CD4-positive, alpha-beta T cell treated with Interferon alpha-2 for 1 hour (primary cell): ENCODE measurements around the gene HS1BP3.

Source experiments
- DNase-seq, 2 donors: peaks; one replicate each; pipeline ENCODE4 v3.0.0-alpha.2; 2020 to 2022

Gene HS1BP3

GRCh38 chr2:20615466-20616241 lies 35.2 kb downstream of the HS1BP3 start:
- no peak for DNase-seq

DNA sequence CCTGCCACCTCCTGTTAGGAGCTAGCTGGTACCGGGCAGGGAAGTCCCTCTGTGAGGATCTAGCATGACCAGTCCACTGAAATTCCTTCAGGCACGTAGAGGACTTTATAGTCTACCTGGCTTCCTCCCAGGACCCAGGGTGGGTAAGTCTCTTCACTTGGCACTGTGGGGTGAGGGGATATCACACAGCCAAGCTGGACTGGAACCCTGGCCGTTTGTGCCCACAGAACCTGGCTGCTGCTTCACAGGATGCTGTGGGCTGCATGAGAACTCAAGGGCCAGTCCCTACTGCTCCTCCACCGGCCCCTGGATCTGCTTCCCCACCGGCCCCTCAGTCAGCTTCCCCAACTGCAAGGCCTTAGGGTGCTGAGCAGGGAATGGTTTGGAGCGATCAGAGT lies 35.8 kb downstream of the HS1BP3 start:
- DNase-seq: no peak

- no peak for DNase-seq
Measured at GRCh38 chr2:20614201-20615067, 36.5 kb downstream of the HS1BP3 start.

DNA sequence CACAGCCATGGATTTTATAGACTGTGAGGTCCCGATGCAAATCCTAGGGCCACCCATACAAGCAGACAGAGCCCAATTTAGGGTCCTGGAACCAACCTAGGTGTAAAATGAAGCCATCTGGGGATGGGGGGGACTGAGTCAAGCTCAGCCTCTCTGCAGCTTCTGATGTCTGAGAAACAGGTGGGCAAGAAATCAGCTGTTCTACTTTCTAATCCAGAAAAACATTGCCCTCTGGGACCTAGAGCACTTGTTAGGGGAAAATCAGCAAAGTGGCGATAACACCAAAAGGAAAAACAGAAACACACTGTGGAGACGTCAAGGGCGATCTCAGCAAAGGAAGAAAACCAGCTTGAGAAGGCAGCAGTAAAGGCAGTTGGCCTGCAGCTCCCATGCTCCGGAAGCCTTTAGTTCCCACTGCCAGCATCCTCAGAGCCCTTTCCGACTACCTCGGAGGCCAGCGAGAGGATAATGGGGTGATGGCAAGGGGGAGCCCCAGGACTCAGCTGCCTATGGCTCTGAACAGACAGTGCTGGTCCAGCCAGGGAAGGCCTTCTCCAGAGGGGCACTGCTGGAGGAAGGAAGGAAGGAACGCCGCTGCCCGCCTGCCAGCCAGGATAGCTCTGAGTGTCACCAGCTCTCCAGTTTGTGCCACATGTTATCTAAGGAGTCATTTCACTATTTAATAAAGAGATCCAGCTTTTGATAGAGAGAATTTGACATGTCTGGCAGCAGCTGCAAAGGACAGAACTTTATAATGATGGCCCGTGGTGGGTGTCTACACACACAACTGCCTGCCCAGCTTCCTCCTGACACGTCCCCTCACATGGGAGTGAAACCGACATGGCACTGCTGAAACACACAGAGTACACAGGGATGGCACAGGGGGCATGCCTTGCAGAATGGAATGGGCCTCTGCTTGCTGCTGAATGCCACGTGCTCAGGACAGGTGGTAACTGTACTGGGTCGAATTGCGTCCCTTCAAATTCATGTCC lies 37.7 kb downstream of the HS1BP3 start:
- DNase-seq: no peak

DNA sequence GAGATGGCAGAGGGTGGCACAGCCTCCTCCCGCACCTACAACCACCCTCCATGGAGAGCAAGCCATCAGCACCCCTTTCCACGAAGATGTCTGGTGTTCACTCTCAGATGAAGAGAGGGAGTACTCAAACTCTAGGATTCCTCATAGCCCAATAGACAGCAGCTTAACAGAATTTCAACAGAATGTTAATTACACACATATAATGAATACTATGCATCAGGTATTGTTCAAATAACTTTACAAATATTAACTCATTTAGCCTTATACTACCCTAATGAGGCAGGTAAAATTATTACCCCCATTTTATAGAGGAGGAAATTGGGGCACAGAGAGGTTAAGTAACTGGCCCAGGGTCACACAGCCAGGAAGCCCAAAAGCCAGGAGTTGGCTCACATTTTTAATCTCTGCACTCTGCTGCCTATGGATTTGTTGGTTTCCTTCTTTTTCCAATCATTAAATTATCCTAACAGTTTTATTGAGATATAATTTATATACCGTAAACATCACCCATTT lies 39.0 kb downstream of the HS1BP3 start:
- DNase-seq: no peak

GRCh38 chr2:20611077-20611843 lies 39.6 kb downstream of the HS1BP3 start:
- DNase-seq: no peak

DNA sequence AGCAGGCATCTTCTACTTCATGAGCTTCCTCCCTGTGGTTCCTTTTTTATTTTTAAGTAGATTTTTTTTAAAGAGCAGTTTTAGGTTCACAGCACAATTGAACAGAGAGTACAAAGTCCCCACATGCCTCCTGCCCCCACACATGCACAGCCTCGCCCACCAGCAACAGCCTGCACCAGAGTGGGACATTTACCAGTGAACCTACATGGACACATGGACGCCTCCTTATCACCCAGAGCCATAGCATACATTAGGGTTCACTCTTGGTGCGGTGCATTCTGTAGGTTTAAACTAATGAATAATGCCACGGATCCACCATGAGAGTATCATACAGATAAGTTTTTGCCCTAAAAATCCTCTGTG lies 40.9 kb downstream of the HS1BP3 start:
- DNase-seq: no peak

GRCh38 chr2:20609349-20609994 lies 41.4 kb downstream of the HS1BP3 start:
- DNase-seq: no peak

GRCh38 chr2:20608666-20609348 lies 42.1 kb downstream of the HS1BP3 start:
- no peak for DNase-seq

DNA sequence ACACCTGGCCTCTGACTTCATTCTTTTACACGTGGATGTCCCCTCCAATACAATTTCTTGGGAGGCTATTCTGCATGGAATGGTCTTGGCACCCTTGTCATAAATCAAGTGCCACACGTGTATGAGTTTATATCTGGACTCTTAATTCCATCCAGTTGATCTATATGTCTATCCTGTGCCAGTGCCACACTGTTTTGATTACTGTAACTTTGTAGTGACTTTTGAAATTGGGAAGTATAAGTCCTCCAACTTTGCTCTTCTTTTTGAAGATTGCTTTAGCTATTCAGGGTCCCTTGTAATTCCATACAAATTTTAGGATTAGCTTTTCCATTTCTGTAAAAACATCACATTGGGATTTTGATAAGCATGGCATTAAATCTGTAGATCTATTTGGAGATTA lies 43.5 kb downstream of the HS1BP3 start:
- DNase-seq: no peak

DNA sequence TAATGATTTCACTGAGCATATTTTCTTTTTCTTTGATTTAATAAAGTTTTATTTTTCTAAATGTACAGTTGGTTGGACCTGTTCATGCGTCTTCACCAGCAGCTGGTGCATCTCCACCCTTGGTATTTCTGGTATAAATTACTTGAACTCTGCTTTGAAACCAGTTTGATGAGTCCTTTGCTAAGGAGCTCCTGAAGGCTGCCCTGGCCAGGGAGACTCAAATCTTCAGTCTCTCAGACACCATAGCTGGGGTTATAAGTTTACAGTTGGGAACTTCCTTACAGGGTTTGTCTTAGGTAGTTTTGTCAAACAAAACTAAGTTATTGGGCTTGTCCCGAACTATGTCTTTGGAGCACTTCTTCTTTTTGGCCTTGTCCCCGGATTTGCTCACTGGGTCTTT lies 44.7 kb downstream of the HS1BP3 start:
- DNase-seq: no peak

DNA sequence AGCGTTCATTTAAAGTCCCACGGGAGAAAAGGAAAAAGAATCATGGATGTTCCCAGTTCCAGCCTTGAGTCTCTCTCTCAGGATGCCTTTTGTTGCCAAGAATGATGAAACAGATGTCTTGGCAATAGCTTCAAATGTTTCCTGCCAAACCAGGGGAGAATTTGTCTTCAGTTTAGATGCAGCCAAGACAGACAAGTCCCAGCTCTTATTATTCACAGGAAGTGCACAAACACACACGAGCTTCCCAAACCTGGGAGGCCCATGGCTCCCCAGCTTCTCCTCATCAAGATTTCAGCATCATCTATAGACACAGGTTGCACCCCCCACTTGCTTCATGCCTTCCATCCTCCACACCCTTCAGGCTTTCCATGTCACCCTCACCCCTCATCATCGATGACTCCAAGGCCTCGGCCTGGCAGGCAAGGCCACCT lies 45.9 kb downstream of the HS1BP3 start:
- DNase-seq: no peak

DNA sequence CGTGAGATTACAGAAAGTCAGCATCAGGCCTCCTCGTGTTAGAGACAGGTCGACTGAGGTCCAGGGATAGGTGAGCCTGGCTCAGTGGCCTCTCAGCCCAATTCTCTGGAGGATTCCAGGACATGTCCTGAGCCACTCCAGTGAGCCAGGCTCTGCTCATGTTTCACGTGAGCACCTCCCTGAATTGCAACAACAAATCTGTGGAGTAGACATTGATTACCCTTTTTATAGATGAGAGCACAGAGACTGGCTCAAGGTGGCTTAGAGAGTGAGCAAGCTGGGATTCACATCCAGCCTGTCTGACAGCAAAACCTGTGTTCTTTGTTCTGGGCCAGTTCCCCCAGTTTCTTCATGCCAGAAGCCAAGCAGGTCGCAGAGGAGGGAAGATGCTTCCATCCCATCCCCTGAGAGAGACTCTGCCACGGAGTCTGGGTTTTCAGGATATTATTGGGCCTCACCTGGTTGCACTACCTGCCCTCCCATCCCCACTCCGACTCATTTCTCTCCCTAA lies 46.4 kb downstream of the HS1BP3 start:
- no peak for DNase-seq

GRCh38 chr2:20603791-20604190 lies 47.1 kb downstream of the HS1BP3 start:
- DNase-seq: no peak

DNA sequence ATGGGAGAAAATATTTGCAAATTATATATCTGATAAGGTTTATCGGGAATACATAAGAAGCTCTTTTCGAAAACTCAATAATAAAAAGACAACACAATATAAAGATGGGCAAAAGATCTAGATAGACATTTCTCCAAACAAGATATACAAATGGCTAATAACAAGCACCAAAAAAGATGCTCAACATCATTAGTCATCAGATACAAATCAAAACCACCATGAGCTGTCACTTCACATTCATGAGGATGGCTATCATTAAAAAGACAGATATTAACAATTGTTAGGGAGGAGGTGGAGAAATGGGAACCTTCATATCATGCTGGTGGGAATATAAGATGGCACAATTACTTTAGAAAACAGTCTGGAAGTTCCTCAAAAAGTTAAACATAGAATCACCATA lies 48.1 kb downstream of the HS1BP3 start:
- DNase-seq: no peak

DNA sequence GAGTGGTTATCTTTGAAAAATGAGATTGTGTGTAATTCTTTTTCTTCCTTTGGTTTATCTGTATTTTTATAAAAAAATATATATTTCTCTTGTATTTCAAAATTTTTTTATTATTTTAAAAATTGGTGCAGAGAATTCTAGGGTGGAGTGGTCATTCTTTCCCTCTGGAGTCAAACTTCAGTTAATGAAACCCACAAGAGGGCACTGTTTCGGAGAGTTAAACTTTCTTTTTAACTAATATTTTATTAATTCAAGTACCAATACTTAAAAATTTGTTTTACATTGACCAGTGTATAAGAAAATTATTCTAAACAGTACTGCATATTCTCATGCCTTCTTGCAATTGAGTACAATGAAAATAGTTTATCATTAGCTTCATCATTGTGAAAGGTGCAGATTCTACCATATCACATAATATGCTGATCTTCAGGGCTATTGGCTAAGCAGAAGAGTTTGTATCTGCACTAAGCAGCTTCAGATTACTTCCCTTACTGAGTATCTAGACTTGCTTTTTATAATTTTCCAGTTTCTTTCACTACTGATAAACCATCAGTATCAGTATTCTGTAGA lies 50.1 kb downstream of the HS1BP3 start:
- DNase-seq: no peak

DNA sequence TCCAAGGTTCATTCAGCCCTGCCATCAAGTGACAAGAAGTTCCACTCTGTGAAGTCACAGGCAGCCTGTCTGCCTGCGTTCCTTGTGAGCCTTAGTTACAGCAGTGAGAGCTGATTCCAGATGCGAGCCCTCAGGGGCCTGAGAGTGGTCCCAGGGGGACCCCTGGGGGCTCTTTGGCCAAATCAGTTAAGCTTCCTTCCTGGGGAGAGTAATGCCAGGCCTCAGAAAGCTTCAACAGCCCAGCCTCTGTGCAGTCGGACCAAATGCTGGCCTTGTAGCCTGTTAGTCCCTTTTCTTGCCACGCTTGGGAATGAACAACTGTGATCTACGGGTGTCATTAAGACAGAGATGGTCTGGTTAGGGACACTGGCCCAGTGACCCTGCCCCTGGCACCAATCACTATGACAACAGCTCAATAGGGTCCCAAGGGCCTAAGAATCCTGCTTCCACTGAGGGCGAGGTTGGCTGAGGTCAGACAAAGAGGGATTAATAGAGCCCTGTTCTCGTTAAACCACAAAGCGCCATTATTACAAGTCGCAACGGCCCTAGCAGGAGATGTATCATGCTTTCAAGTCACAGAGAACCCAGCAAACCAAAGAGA lies 50.9 kb downstream of the HS1BP3 start:
- no peak for DNase-seq

- DNase-seq: no peak
Measured at GRCh38 chr2:20599001-20599600, 51.8 kb downstream of the HS1BP3 start.

DNA sequence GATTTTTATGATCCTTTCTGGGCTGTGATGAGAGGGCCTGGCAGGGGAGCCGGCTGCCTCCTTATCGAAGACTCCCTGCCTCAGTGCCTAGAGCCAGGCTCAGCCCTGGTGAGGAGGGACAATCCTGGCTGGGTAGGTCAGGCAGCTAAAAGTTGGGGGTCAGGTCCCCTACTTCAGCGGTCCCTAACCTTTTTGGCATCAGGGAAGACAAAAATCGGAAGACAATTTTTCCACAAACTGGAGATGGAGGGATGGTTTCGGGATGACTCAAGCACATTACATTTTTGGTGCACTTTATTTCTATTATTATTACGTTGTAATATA lies 53.1 kb downstream of the HS1BP3 start:
- DNase-seq: no peak
